ENCODE results near the gene ENTPD2. TPM values are rescaled to one million over a fixed set of nuclear protein-coding genes. Genes with fewer than 3 reads are reported as not detected.

Gene ENTPD2
- total RNA-seq, 1 experiment from 2014 or later: 31.5 TPM

- Mint-ChIP-seq H3K27ac (ENCODE audit: low read depth, unreplicated experiment) (no peak overlapping the region), H3K4me3 (ENCODE audit: unreplicated experiment) (no peak overlapping the region)
- no TSS peak for BruUV-seq (replicated peaks)
Measured at GRCh38 chr9:137075275-137075775, 21.5 kb upstream of the ENTPD2 start.

GRCh38 chr9:137074657-137075274 is 20.9 kb upstream of the ENTPD2 start:
- H3K27me3 Mint-ChIP-seq (ENCODE audit: insufficient read depth, unreplicated experiment): no peaks in the 10 kb centered on the region

More at GRCh38 chr9:137075275-137075775, 21.5 kb upstream of the ENTPD2 start:
- peaks cover 7% of the 10 kb centered on the region for H3K4me1 Mint-ChIP-seq (ENCODE audit: insufficient read depth, unreplicated experiment)
- no peaks in the 10 kb centered on the region for H3K9me3 Mint-ChIP-seq (ENCODE audit: unreplicated experiment)
- POLR2A ChIA-PET: interaction anchor here (0.7 to 1.3 kb wide), 3 partner anchors 10 to 16 kb away, joined by 3 to 4 read pairs (median 3); no protein-coding TSS in a partner anchor
- intact Hi-C loops (cut with micrococcal nuclease): no loop called here
- no peaks in the 10 kb centered on the region for H3K36me3 Mint-ChIP-seq (ENCODE audit: insufficient read depth, unreplicated experiment)
- no peak for TF ChIP-seq CTCF (IDR thresholded peaks at IDR 0.05; ENCODE audit: unreplicated experiment)
- H3K27me3 Mint-ChIP-seq (ENCODE audit: insufficient read depth, unreplicated experiment): no peaks in the 10 kb centered on the region
- DNase-seq (ENCODE audit: unreplicated experiment): no peak
- CTCF ChIA-PET: interaction anchor here (0.7 to 2.1 kb wide), 3 partner anchors 26 to 292 kb away, joined by 3 to 5 read pairs (median 3); no protein-coding TSS in a partner anchor

GRCh38 chr9:137073992-137074399 is 20.1 kb upstream of the ENTPD2 start:
- ChIA-PET CTCF (interaction anchor here (2.1 kb wide), 1 partner anchor 45 kb away, joined by 5 read pairs; no protein-coding TSS in a partner anchor), POLR2A (no interaction called here)
- no peak overlapping the region for H3K4me3 Mint-ChIP-seq (ENCODE audit: unreplicated experiment)
- BruUV-seq (replicated peaks): no TSS peak
- H3K9me3 Mint-ChIP-seq (ENCODE audit: unreplicated experiment): no peaks in the 10 kb centered on the region
- H3K36me3 Mint-ChIP-seq (ENCODE audit: insufficient read depth, unreplicated experiment): no peaks in the 10 kb centered on the region
- peaks cover 7% of the 10 kb centered on the region for H3K4me1 Mint-ChIP-seq (ENCODE audit: insufficient read depth, unreplicated experiment)
- TF ChIP-seq CTCF (IDR thresholded peaks at IDR 0.05; ENCODE audit: unreplicated experiment): no peak
- H3K27me3 Mint-ChIP-seq (ENCODE audit: insufficient read depth, unreplicated experiment): no peaks in the 10 kb centered on the region
- H3K27ac Mint-ChIP-seq (ENCODE audit: low read depth, unreplicated experiment): no peak overlapping the region
- DNase-seq (ENCODE audit: unreplicated experiment): no peak
- intact Hi-C loops (cut with micrococcal nuclease): no loop called here

More at GRCh38 chr9:137074657-137075274, 20.9 kb upstream of the ENTPD2 start:
- ChIA-PET CTCF (interaction anchor here (0.7 to 2.1 kb wide), 2 partner anchors 25 to 46 kb away, joined by 3 to 5 read pairs; no protein-coding TSS in a partner anchor), POLR2A (interaction anchor here (0.9 kb wide), 1 partner anchor 11 kb away, joined by 3 read pairs; no protein-coding TSS in a partner anchor)
- intact Hi-C loops (cut with micrococcal nuclease): no loop called here
- H3K9me3 Mint-ChIP-seq (ENCODE audit: unreplicated experiment): no peaks in the 10 kb centered on the region
- H3K27ac Mint-ChIP-seq (ENCODE audit: low read depth, unreplicated experiment): no peak overlapping the region
- peaks cover 7% of the 10 kb centered on the region for H3K4me1 Mint-ChIP-seq (ENCODE audit: insufficient read depth, unreplicated experiment)
- no peaks in the 10 kb centered on the region for H3K36me3 Mint-ChIP-seq (ENCODE audit: insufficient read depth, unreplicated experiment)
- no peak for DNase-seq (ENCODE audit: unreplicated experiment)
- no peak for TF ChIP-seq CTCF (IDR thresholded peaks at IDR 0.05; ENCODE audit: unreplicated experiment)
- H3K4me3 Mint-ChIP-seq (ENCODE audit: unreplicated experiment): no peak overlapping the region
- no TSS peak for BruUV-seq (replicated peaks)

- CTCF ChIA-PET: interaction anchor here (0.9 to 10.9 kb wide), 5 partner anchors 10 to 47 kb away, joined by 3 to 170 read pairs (median 5); partner anchors contain the start of genes ABCA2, FUT7 and NPDC1
- H3K4me3 Mint-ChIP-seq (ENCODE audit: unreplicated experiment): peak overlapping the region; percentile 72
Measured at GRCh38 chr9:137071282-137071681, 17.4 kb upstream of the ENTPD2 start.

More at GRCh38 chr9:137071282-137071681, 17.4 kb upstream of the ENTPD2 start:
- H3K4me1 Mint-ChIP-seq (ENCODE audit: insufficient read depth, unreplicated experiment): peaks cover 11% of the 10 kb centered on the region
- no peaks in the 10 kb centered on the region for H3K36me3 Mint-ChIP-seq (ENCODE audit: insufficient read depth, unreplicated experiment)
- H3K9me3 Mint-ChIP-seq (ENCODE audit: unreplicated experiment): no peaks in the 10 kb centered on the region
- no peak overlapping the region for H3K27ac Mint-ChIP-seq (ENCODE audit: low read depth, unreplicated experiment)
- TF ChIP-seq CTCF (IDR thresholded peaks at IDR 0.05; ENCODE audit: unreplicated experiment): no peak
- no peaks in the 10 kb centered on the region for H3K27me3 Mint-ChIP-seq (ENCODE audit: insufficient read depth, unreplicated experiment)
- no TSS peak for BruUV-seq (replicated peaks)
- POLR2A ChIA-PET: interaction anchor here (0.8 to 3.3 kb wide), 6 partner anchors 12 to 170 kb away, joined by 3 to 22 read pairs (median 4); partner anchors contain the start of genes MAN1B1 and TUBB4B
- no peak for DNase-seq (ENCODE audit: unreplicated experiment)
- intact Hi-C loops (cut with micrococcal nuclease): no loop called here

Measured in MCF 10A (cell line).